RWPE2 (cell line): Measurements from ENCODE around the gene LRP1.

Experiments used
- ATAC-seq: fragments of 200-7000 bp; cut with Tn5 transposase; 3 replicates; pipeline ENCODE4 v1.9.1; 2021; ENCODE audit warnings: low read depth
- DNase-seq: peaks from one replicate; pipeline ENCODE4 v3.0.0-alpha.2; 2020; ENCODE audit warnings: low spot score
- H3K27ac ChIP-seq: fragments of 450-650 bp; 2 replicates; pipeline ENCODE4 v1.5.1; 2017; ENCODE audit warnings: mild to moderate bottlenecking; ENCODE audit not compliant: poor library complexity, severe bottlenecking
- H3K27me3 ChIP-seq: fragments of 250-450 bp; sonication (Bioruptor Pico); 2 replicates; pipeline ENCODE4 v1.5.1; 2021; ENCODE audit warnings: mild to moderate bottlenecking, moderate library complexity; ENCODE audit not compliant: insufficient read depth, poor library complexity, severe bottlenecking
- H3K36me3 ChIP-seq: fragments of 250-450 bp; sonication (Bioruptor Pico); 2 replicates; pipeline ENCODE4 v1.5.1; 2020; ENCODE audit warnings: low read depth, mild to moderate bottlenecking, moderate library complexity
- H3K4me1 ChIP-seq: fragments of 250-450 bp; sonication (Bioruptor Pico); 2 replicates; pipeline ENCODE4 v1.5.1; 2021; ENCODE audit warnings: mild to moderate bottlenecking, moderate library complexity; ENCODE audit not compliant: insufficient read depth, poor library complexity, severe bottlenecking
- H3K4me3 ChIP-seq: fragments of 250-450 bp; sonication (Bioruptor Pico); 2 replicates; pipeline ENCODE4 v1.5.1; 2021; ENCODE audit warnings: mild to moderate bottlenecking, moderate library complexity; ENCODE audit not compliant: severe bottlenecking
- H3K9me3 ChIP-seq: fragments of 250-450 bp; sonication (Bioruptor Pico); 2 replicates; pipeline ENCODE4 v1.5.1; 2021; ENCODE audit warnings: mild to moderate bottlenecking, moderate library complexity; ENCODE audit not compliant: severe bottlenecking
- TF ChIP-seq, protein P1 (sequence below): fragments of 450-650 bp; IDR thresholded peaks from one replicate; pipeline ENCODE4 v1.5.1; 2017; ENCODE audit warnings: mild to moderate bottlenecking, moderate library complexity; ENCODE audit not compliant: poor library complexity, severe bottlenecking

LRP1 gene

DNA sequence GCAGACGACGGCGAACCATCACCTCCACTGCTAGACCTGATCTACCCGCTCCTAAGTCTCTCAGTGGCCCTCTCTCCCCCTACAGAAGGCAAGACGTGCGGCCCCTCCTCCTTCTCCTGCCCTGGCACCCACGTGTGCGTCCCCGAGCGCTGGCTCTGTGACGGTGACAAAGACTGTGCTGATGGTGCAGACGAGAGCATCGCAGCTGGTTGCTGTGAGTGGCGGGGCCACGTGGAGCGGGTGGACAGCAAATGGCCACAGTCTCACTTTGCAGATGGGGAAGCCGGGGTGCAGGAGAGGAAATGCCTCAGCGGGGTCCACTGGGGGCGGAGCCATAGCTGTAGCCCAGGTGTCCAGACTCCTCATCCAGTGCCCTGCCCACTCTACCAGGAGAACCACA is 66.9 kb downstream of the LRP1 start:
- Histone ChIP-seq H3K27ac (no peak overlapping the region), H3K4me3 (no peak overlapping the region), H3K36me3 (peaks cover 17% of the 10 kb centered on the region), H3K4me1 (no peaks in the 10 kb centered on the region), H3K9me3 (no peaks in the 10 kb centered on the region), H3K27me3 (no peaks in the 10 kb centered on the region)
- TF ChIP-seq, protein P1, sequence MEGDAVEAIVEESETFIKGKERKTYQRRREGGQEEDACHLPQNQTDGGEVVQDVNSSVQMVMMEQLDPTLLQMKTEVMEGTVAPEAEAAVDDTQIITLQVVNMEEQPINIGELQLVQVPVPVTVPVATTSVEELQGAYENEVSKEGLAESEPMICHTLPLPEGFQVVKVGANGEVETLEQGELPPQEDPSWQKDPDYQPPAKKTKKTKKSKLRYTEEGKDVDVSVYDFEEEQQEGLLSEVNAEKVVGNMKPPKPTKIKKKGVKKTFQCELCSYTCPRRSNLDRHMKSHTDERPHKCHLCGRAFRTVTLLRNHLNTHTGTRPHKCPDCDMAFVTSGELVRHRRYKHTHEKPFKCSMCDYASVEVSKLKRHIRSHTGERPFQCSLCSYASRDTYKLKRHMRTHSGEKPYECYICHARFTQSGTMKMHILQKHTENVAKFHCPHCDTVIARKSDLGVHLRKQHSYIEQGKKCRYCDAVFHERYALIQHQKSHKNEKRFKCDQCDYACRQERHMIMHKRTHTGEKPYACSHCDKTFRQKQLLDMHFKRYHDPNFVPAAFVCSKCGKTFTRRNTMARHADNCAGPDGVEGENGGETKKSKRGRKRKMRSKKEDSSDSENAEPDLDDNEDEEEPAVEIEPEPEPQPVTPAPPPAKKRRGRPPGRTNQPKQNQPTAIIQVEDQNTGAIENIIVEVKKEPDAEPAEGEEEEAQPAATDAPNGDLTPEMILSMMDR: no peak
- no peak for ATAC-seq
- DNase-seq: no peak

DNA sequence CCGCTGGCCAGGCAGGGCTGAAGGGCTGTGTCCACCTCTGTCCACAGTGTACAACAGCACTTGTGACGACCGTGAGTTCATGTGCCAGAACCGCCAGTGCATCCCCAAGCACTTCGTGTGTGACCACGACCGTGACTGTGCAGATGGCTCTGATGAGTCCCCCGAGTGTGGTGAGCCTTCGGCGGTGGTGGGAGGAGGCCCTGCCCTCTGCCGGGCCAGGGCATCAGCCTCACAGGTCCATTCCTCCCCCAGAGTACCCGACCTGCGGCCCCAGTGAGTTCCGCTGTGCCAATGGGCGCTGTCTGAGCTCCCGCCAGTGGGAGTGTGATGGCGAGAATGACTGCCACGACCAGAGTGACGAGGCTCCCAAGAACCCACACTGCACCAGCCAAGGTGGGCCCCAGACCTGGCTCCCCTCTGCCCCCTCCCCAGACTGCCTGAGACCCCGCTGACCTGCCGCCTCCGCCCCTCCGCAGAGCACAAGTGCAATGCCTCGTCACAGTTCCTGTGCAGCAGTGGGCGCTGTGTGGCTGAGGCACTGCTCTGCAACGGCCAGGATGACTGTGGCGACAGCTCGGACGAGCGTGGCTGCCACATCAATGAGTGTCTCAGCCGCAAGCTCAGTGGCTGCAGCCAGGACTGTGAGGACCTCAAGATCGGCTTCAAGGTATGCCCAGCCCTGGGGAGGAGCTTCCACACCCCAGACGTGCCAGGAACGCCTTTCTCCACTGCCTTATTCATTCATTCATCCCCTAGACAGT is 67.5 kb downstream of the LRP1 start:
- TF ChIP-seq, protein P1: no peak
- Histone ChIP-seq H3K27me3 (no peaks in the 10 kb centered on the region), H3K4me1 (no peaks in the 10 kb centered on the region), H3K9me3 (no peaks in the 10 kb centered on the region), H3K36me3 (peaks cover 17% of the 10 kb centered on the region), H3K4me3 (no peak overlapping the region), H3K27ac (no peak overlapping the region)
- DNase-seq: no peak
- no peak for ATAC-seq

DNA sequence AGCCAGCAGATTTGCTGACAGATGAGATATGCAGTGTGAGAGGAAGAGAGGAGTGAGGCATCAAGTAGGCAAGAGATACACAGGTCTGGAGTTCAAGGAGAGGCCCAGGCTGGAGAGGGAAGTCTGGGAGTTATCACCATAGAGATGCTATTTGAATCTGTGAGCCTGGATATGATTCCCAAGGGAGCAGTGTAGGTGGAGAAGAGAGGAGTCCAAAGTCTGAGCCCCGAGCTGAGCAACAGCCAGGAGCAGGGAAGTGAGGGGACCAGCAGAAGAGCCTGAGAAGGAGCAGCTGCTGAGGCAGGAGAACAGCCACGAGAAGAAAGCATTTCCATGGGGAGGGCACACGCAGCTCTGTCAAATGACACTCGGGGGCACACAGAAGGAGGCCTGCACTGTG is 68.2 kb downstream of the LRP1 start:
- peaks cover 17% of the 10 kb centered on the region for H3K36me3 ChIP-seq
- TF ChIP-seq, protein P1: no peak
- no peak overlapping the region for H3K4me3 ChIP-seq
- no peaks in the 10 kb centered on the region for H3K27me3 ChIP-seq
- H3K9me3 ChIP-seq: no peaks in the 10 kb centered on the region
- no peaks in the 10 kb centered on the region for H3K4me1 ChIP-seq
- DNase-seq (no peak), ATAC-seq (no peak)
- no peak overlapping the region for H3K27ac ChIP-seq

DNA sequence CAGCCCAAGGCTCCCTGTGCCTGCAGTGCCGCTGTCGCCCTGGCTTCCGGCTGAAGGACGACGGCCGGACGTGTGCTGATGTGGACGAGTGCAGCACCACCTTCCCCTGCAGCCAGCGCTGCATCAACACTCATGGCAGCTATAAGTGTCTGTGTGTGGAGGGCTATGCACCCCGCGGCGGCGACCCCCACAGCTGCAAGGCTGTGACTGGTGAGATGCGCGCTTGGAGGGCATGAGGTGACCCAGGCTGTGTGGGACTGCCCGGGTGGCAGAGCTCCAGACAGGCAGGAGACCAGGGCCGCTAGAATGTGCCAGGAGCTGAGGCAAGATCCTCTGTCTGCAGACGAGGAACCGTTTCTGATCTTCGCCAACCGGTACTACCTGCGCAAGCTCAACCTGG is 68.7 kb downstream of the LRP1 start:
- DNase-seq (no peak), ATAC-seq (no peak)
- TF ChIP-seq, protein P1: no peak
- Histone ChIP-seq H3K4me1 (no peaks in the 10 kb centered on the region), H3K27me3 (no peaks in the 10 kb centered on the region), H3K9me3 (no peaks in the 10 kb centered on the region), H3K27ac (no peak overlapping the region), H3K4me3 (no peak overlapping the region), H3K36me3 (peaks cover 17% of the 10 kb centered on the region)

DNA sequence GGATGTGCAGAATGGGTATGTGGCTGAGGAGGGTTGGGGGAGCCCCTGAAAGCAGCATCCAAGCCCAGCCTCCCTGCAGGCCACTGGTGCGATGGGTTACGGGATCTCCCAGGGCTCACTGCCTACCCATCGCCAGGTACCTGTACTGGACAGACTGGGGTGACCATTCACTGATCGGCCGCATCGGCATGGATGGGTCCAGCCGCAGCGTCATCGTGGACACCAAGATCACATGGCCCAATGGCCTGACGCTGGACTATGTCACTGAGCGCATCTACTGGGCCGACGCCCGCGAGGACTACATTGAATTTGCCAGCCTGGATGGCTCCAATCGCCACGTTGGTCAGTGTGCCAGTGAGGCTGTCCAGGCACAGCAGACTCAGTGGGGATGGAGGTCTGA is 70.0 kb downstream of the LRP1 start:
- Histone ChIP-seq H3K4me3 (no peak overlapping the region), H3K9me3 (no peaks in the 10 kb centered on the region), H3K27me3 (no peaks in the 10 kb centered on the region), H3K36me3 (peaks cover 16% of the 10 kb centered on the region; the same call in 1 of the 2 replicates), H3K4me1 (no peaks in the 10 kb centered on the region), H3K27ac (no peak overlapping the region)
- no peak for DNase-seq
- TF ChIP-seq, protein P1: no peak
- no peak for ATAC-seq
